Hepatocyte (in vitro differentiated cells): Measurements from ENCODE around the gene SPSB3. TPM values are rescaled to one million over a fixed set of nuclear protein-coding genes. Genes with fewer than 3 reads are reported as not detected.

ENCODE experiments used
- DNase-seq: peaks from one replicate; pipeline ENCODE4 v3.0.0-alpha.2; 2016; ENCODE audit warnings: low spot score
- H2AFZ ChIP-seq: fragments of 200-600 bp; sonication (generic); 2 replicates; pipeline ENCODE4 v1.6.0; 2016; ENCODE audit warnings: antibody characterized with exemption, mild to moderate bottlenecking
- H3K27ac ChIP-seq: fragments of 200-600 bp; sonication (generic); 2 replicates; pipeline ENCODE4 v1.5.1; 2016; ENCODE audit warnings: mild to moderate bottlenecking
- H3K27me3 ChIP-seq: fragments of 200-600 bp; sonication (generic); 2 replicates; pipeline ENCODE4 v1.6.1; 2016
- H3K36me3 ChIP-seq: fragments of 200-600 bp; sonication (generic); replicated peaks from 2 replicates; pipeline ENCODE4 v1.5.1; 2016; ENCODE audit warnings: low read depth; ENCODE audit not compliant: insufficient read depth
- H3K4me1 ChIP-seq: fragments of 200-600 bp; sonication (generic); 2 replicates; pipeline ENCODE4 v1.5.1; 2016; ENCODE audit warnings: mild to moderate bottlenecking, moderate library complexity; ENCODE audit not compliant: insufficient read depth
- H3K4me2 ChIP-seq: fragments of 200-600 bp; sonication (generic); 2 replicates; pipeline ENCODE4 v1.6.0; 2016
- H3K4me3 ChIP-seq: fragments of 200-600 bp; sonication (generic); 2 replicates; pipeline ENCODE4 v1.5.1; 2016; ENCODE audit warnings: mild to moderate bottlenecking
- H3K79me2 ChIP-seq: fragments of 200-600 bp; sonication (generic); 2 replicates; pipeline ENCODE4 v1.6.0; 2017; ENCODE audit warnings: mild to moderate bottlenecking
- H3K9me2 ChIP-seq: fragments of 200-600 bp; sonication (generic); replicated peaks from 2 replicates; pipeline ENCODE4 v1.6.0; 2017; ENCODE audit warnings: mild to moderate bottlenecking; ENCODE audit not compliant: insufficient read depth
- H3K9me3 ChIP-seq: fragments of 200-600 bp; sonication (generic); 2 replicates; pipeline ENCODE4 v1.5.1; 2016; ENCODE audit warnings: low read depth, mild to moderate bottlenecking
- H4K20me1 ChIP-seq: fragments of 200-600 bp; sonication (generic); 2 replicates; pipeline ENCODE4 v1.6.0; 2016; ENCODE audit warnings: mild to moderate bottlenecking; ENCODE audit not compliant: insufficient read depth, poor library complexity, severe bottlenecking
- CTCF ChIP-seq: fragments of 200-600 bp; sonication (generic); IDR thresholded peaks from 2 replicates; pipeline ENCODE4 v1.5.1; 2016; ENCODE audit warnings: antibody characterized with exemption, mild to moderate bottlenecking; ENCODE audit not compliant: poor library complexity
- EZH2 ChIP-seq: fragments of 200-600 bp; sonication (generic); IDR thresholded peaks from 2 replicates; pipeline ENCODE4 v1.6.1; 2016; ENCODE audit warnings: antibody characterized with exemption, mild to moderate bottlenecking, borderline replicate concordance
- EZH2phosphoT487 ChIP-seq: fragments of 200-600 bp; sonication (generic); IDR thresholded peaks from one replicate; pipeline ENCODE4 v1.6.1; 2018; ENCODE audit warnings: antibody characterized with exemption, mild to moderate bottlenecking, low read depth, moderate library complexity; ENCODE audit not compliant: unreplicated experiment, severe bottlenecking
- WGBS: methylation state at CpG from one replicate; pipeline ENCODE4 v1.1.6; 2016; ENCODE audit warnings: low lambda C conversion rate; ENCODE audit errors: missing lambda C conversion rate; 5-methylcytosine and 5-hydroxymethylcytosine counted together
- polyA plus RNA-seq: library from polyadenylated mRNA; unstranded; fragments of >200 nt; fragmentation: Nextera tagmentation; extraction: Ambion mirVana; gene quantifications from 2 replicates; pipeline ENCODE4 v1.2.1, GENCODE V29; 2016
- total RNA-seq: library from RNA; depleted of rRNA; stranded (reverse); fragments of >200 nt; gene quantifications from 2 replicates; pipeline ENCODE4 v1.2.3, GENCODE V29; 2014

The SPSB3 gene
- total and polyA plus RNA-seq, 2 experiments from 2014 or later: 38.8 to 64.6 TPM

- WGBS: 95% methylated on average over 15 of the region's 22 CpGs
- H3K9me3 ChIP-seq: no peaks in the 10 kb centered on the region
- no peak overlapping the region for H2AFZ ChIP-seq
- no peak for DNase-seq
- H3K36me3 ChIP-seq: no peaks in the 10 kb centered on the region
- H3K79me2 ChIP-seq: no peaks in the 10 kb centered on the region
- no peak overlapping the region for H3K4me2 ChIP-seq
- H3K9me2 ChIP-seq: no peaks in the 10 kb centered on the region
- H4K20me1 ChIP-seq: peaks cover 3% of the 10 kb centered on the region
- no peak overlapping the region for H3K4me3 ChIP-seq
- TF ChIP-seq CTCF (no peak), EZH2 (no peak), EZH2phosphoT487 (no peak)
- H3K4me1 ChIP-seq: peaks cover 9% of the 10 kb centered on the region
- H3K27ac ChIP-seq: no peak overlapping the region
- H3K27me3 ChIP-seq: no peaks in the 10 kb centered on the region
These were observed 16.5 kb downstream of the SPSB3 start for GRCh38 chr16:1765826-1766225.

GRCh38 chr16:1764971-1765370 is 17.4 kb downstream of the SPSB3 start:
- Histone ChIP-seq H3K36me3 (no peaks in the 10 kb centered on the region), H3K4me1 (peaks cover under 1% of the 10 kb centered on the region), H3K9me3 (no peaks in the 10 kb centered on the region), H2AFZ (no peak overlapping the region), H3K27me3 (no peaks in the 10 kb centered on the region), H3K4me3 (no peak overlapping the region), H3K9me2 (no peaks in the 10 kb centered on the region), H4K20me1 (peaks cover 3% of the 10 kb centered on the region), H3K27ac (no peak overlapping the region), H3K79me2 (no peaks in the 10 kb centered on the region), H3K4me2 (no peak overlapping the region)
- no peak for DNase-seq
- whole genome bisulfite sequencing: 96% methylated on average over 21 of the region's 21 CpGs
- TF ChIP-seq EZH2phosphoT487 (no peak), CTCF (no peak), EZH2 (no peak)

- no peaks in the 10 kb centered on the region for H3K36me3 ChIP-seq
- H3K9me3 ChIP-seq: no peaks in the 10 kb centered on the region
- no peak for DNase-seq
- H4K20me1 ChIP-seq: peaks cover 3% of the 10 kb centered on the region
- H3K4me3 ChIP-seq: no peak overlapping the region
- H3K4me1 ChIP-seq: no peaks in the 10 kb centered on the region
- TF ChIP-seq CTCF (peak; percentile 43), EZH2 (no peak), EZH2phosphoT487 (no peak)
- H2AFZ ChIP-seq: no peak overlapping the region
- H3K9me2 ChIP-seq: no peaks in the 10 kb centered on the region
- no peaks in the 10 kb centered on the region for H3K27me3 ChIP-seq
- no peak overlapping the region for H3K27ac ChIP-seq
- 73% methylated on average over 60 of the region's 81 CpGs for WGBS
- H3K4me2 ChIP-seq: no peak overlapping the region
- H3K79me2 ChIP-seq: no peaks in the 10 kb centered on the region
These were observed 18.6 kb downstream of the SPSB3 start for GRCh38 chr16:1763521-1764511.
